GM18907 (cell line): Measurements from ENCODE around the gene OR1C1.
"Not testable (repeated sequence)": the region's sequence is repeated elsewhere in the genome, so short reads cannot be mapped to it uniquely, and the experiment has no call there.

Experiments used
- ATAC-seq: cut with Tn5 transposase; IDR thresholded peaks from one replicate; pipeline ENCODE4 v1.9.1; 2021; ENCODE audit warnings: mild to moderate bottlenecking, moderate library complexity; ENCODE audit not compliant: unreplicated experiment

The OR1C1 gene, protein sequence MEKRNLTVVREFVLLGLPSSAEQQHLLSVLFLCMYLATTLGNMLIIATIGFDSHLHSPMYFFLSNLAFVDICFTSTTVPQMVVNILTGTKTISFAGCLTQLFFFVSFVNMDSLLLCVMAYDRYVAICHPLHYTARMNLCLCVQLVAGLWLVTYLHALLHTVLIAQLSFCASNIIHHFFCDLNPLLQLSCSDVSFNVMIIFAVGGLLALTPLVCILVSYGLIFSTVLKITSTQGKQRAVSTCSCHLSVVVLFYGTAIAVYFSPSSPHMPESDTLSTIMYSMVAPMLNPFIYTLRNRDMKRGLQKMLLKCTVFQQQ

DNA sequence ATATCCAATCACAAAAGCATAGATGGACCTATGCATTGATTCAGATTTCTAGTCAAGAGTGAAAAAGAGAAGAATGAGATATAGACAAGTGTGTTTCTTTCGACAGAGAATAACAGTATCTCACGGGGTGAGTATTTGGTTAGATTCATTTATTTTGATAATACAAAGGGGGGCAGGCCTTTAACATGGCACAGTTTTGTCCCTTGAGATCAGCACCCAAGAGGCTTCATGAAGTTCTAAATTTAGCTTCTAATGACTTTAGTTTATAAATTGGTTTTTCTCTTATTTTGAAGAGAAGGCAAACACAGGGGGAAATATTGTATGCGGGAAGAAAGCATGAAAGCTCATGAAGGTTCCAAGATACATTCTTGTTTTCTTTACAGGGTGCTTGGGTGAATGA lies at the start of gene OR1C1:
TSS of gene OR1C1 (minus strand) at position 101 of the 400 bp plus-strand sequence. CDS start 2,150 bp downstream, outside the sequence.
- no peak for ATAC-seq

DNA sequence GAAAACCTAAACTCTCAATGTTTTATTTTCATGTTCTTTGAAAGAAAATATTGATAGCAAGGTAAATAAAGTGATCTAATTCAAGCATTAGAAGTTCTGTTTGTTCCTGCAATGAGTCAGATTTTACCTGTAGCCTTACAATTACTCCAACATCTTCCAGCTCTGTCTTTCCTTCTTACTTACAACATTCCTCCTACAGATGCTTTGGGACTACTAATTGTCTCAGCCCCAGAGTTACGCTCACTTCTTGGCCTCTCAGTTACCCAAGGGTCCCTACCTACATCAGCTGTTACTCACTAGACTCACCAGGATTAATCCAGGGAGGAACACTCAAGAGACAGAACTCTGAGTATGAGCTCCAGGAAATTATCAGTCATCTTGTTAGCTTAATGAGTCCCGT lies 37.2 kb upstream of the OR1C1 start:
- no peak for ATAC-seq

DNA sequence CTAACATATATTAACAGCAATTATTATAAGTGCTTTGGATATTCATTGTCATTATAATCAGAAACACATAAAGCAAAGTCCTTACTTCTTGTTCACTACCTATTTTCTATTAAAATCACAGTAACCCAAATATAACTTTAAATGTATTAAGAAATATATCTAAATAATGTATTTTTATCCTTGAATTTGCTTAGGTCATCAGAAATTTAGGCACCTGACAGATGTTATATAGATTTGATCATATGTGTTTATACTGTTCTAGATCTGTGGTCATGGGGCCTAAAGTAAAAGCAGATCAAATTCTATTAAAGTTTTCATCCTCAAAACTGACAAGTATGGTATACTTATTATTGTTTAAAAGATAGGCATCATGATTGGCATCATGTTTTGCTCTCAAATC lies 9.2 kb upstream of the OR1C1 start:
- no peak for ATAC-seq

DNA sequence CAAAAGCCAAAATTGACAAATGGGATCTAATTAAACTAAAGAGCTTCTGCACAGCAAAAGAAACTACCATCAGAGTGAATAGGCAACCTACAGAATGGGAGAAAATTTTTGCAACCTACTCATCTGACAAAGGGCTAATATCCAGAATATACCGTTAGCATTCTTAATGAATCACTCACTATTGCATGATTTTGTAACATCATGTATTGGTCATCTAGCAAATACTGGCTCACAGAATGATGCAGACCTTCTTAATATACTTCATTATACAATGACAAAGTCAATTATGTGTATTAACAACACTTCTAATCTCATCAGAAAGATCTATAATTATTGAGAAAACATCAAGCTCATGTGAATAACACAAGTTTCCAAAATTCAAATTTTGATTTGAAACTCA lies 6.0 kb downstream of the OR1C1 start:
- not testable (repeated sequence) for ATAC-seq

DNA sequence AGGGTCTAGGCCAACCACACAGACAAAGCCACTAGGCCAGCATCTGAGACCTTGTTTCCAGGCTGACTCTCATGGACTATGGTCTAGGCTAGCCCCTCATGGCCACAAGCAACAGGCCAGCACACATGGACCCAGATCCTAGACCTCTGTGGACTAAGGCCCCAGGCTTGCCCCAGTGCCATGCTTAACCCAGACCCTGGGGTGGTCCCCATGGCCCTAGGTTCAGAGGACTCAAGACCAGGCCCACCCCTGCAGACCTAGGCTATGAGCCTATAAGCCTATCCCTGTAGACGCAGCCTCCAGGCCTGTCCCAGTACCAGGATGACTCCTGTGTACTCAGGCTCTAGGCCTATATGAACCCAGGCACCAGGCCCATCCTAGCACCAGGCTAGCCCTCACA lies 10.5 kb downstream of the OR1C1 start:
- no peak for ATAC-seq

DNA sequence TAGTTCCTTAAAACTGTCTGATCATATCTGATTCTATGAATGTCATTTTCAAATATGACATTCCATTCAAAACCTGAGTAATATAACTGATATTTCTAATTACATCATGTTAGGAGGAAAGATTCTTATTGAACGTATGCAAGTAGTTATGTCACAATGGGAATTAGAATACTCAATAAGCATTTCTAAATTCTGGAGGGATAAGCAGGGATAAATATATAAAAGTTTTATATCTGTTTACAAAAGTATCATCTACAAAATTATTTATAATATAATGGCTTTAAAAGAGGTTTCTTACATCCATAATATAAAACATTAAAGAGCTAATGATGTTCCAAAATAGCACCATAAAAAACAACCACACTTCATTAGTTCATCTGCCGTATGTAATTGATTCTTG lies 12.3 kb downstream of the OR1C1 start, which contains the start of gene OR14A2:
TSS of gene OR14A2 (minus strand) at position 101 of the 400 bp plus-strand sequence.
- no peak for ATAC-seq

DNA sequence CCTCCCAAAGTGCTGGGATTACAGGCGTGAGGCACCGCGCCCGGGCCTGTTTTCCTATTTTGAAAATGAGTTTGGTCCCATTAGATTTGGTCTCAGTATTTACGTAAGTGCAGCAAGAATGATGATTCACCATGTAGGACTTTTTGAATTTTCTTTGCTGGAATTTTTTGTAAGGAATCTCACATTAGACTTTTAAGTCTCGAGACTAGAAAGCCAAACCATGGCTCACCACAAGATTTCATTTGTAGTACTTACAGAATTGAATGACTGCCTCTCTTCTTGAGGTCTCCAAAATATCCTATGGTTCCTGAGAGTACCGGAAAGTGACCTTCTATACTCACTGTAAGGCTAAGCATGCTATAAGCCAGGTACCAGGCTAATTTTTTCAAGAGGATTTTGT lies 12.7 kb downstream of the OR1C1 start:
- no peak for ATAC-seq

DNA sequence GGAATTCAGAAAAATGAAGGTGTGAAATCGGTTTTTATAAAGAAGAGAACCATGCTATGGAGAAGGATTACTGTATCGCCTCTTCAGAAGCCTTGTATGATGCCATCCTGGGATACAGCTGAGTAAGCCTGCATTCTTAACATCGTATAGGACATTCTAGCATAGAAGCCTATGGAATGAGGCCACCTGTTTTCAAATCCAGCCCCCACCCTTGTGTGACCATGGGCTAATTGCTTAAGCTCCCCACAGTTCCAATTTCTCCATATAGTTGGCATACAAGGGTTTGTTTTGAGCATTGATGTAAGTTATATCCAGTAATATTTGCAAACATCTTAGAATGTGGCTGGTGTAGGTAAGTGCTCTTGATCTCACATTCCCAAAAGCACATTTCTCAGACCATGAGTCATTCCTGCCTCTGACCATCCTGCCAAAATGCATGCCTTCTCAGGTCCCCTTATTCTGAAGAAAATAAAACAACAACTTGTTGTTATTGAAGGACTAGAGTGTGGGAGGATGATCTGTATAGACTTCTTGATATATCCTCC lies 13.9 kb downstream of the OR1C1 start:
- no peak for ATAC-seq

DNA sequence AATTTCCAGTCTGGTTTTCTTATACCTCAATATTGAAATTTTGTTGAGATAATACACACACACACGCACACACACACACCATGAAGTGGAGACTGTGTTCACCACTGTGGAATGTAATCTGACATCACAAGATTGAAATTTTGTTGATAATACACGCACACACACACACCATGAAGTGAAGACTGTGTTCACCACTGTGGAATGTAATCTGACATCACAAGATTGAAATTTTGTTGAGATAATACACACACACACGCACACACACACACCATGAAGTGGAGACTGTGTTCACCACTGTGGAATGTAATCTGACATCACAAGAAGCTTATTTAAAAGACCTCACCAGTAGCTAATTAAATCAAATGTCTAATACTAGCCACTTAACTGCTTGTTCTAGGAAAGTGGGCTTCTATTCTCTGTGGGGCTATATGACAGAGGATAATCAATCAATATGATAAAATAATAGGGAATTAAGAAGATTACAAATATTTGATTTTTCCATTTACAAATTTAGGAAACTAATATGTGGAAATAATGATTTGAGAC lies 18.1 kb downstream of the OR1C1 start:
- not testable (repeated sequence) for ATAC-seq

DNA sequence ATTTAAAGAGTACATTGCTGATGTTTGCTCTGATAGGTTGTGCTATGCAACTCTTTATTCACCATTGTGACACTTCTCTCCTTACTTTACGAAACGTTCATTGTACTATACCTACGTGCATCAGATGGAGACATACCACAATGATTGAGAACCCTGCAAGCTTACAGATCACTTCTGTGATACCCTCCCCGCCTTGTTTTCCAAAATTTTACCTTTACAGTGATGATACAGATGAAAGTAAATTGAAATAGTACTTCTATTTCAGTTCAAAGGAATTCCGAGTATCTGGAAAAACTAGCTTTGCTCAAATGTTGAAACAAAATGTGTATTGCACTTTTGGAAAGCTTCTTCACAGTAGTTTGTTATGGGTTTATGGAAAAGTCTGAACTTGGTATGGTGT lies 18.6 kb downstream of the OR1C1 start:
- no peak for ATAC-seq

DNA sequence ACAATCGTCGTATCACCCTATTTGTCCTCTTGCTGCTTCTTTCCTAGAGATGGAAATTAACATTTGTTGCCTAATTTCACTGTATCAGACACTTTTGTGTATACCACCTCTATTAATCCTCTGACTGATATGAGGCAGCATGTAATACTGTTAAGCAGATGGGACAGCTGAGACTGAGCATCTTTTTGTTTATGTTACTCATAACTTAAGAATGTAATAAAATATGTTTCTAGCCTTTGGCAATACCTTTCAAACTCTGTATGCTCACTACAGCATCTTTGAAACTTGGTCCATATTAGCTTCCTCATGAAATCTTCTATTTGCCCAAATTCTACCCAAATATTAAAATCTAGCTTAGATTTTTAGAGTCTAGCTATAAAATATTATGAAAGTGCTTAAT lies 19.6 kb downstream of the OR1C1 start:
- ATAC-seq, result no peak

DNA sequence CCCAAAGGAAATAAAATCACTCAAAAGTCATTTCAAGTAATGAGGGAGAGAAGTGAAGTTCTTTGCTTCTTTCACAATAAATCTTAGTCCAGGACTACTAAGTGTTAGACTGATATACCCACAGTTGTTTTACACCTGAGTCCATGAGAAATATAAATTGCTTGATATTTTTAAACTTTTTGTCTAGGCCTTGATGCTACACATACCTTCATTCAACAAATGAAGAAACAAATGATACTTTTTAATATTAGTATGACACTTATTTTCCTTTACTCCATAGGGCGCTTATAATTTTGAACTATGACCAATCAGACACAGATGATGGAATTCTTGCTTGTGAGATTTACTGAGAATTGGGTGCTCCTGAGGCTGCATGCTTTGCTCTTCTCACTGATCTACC lies 22.0 kb downstream of the OR1C1 start, which contains the start of gene OR14K1:
TSS of gene OR14K1 (plus strand) at position 301 of the 400 bp plus-strand sequence. CDS start at position 301, 0 bp downstream.
- ATAC-seq, result no peak

DNA sequence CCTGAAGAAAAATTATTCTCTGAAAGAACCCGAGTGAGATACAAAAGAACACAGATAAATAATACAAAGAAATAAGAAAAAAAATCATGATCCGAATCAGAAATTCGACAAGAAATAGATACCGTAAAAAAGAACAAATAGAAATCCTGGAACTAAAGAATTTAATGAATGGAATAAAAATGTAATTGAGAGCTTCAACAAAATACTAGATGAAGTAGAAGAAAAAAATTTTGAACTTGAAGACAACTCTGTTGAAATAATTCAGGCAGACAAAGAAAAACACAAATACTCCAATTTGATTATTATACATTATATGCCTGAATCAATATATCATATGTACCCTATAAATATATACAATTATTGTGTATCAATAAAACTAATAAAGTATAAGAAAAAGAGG lies 39.1 kb downstream of the OR1C1 start:
- ATAC-seq, result no peak

DNA sequence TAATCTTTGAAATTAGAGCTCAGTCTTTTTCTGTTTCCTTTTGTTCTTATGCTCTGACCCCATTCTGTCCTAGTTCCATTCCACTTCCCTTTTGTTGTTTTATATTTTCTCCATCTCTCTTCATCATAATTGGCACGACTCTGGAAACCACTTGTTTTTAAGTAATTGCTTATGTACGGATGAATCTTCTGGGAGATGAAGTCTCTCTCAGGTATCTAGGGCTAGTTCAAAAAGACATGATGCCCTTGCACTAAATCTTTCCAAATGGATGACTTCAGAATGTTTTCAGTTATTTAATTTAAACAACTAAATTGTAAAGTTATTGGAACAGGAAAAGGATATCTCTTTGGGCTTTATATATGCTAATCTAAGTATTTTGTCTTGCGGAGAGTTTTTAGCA lies 43.8 kb downstream of the OR1C1 start, which contains the start of gene OR6F1:
TSS of gene OR6F1 (minus strand) at position 101 of the 400 bp plus-strand sequence. CDS start 3,891 bp downstream, outside the sequence.
- no peak for ATAC-seq

DNA sequence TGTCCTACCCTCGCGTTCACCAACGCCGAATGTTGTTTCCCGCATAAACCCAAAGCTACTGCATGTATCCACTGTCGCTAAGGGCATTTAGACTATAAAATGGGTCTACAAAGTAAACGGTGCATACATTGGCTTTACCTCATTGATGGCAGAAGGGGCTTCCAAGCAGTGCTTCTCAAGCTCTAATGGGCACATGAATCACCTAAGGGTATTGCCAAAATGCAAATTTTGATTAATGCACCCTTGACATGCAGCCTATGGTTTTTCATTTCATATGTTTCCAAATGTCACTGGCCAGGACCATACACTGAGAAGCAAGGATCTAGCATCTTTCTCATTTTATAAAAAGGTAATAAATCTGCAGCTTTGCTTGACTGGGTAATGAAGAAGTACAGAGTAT lies 46.6 kb downstream of the OR1C1 start:
- no peak for ATAC-seq

DNA sequence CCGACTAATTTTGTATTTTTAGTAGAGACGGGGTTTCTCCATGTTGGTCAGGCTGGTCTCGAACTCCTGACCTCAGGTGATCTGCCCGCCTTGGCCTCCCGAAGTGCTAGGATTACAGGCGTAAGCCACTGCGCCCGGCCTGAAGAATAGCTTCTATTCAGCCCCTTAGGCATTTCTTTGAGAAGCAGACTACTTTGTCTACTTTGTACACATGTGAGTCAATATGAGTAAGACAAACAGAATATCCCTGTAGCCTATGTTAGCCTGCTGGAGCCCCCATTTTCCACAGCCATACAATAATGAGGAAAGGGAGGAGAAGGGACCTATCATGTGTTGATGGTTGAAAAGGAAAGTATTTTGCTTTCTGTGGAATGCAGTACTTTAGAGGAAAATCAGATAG lies 49.7 kb downstream of the OR1C1 start:
- not testable (repeated sequence) for ATAC-seq
